GM12801 (cell line): Measurements from ENCODE around the gene TMEM150A.

ENCODE experiments used
- CTCF ChIP-seq: IDR thresholded peaks from one replicate; pipeline ENCODE4 v1.5.1; 2011; ENCODE audit warnings: control low read depth; ENCODE audit not compliant: insufficient read length; ENCODE audit errors: extremely low read depth

TMEM150A gene

DNA sequence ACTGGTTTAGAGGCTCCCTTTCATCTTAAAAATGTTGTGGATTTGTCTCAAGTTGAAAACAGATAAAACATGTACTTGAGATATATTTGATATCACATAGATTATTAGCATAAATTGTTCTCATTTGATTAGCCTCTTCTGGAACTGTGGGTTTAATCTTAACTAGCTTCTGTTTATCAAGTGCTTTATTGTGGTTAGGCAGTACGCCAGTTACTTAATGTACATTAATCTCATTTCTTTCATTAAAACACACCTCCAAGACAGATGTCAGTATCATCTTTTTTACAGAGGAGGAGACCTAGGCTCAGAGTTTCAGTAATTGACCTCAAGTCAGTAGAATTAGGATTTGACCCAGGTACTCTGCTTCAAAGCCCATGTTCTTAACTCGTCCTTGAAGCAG lies 43.7 kb upstream of the TMEM150A start:
- no peak for TF ChIP-seq CTCF

DNA sequence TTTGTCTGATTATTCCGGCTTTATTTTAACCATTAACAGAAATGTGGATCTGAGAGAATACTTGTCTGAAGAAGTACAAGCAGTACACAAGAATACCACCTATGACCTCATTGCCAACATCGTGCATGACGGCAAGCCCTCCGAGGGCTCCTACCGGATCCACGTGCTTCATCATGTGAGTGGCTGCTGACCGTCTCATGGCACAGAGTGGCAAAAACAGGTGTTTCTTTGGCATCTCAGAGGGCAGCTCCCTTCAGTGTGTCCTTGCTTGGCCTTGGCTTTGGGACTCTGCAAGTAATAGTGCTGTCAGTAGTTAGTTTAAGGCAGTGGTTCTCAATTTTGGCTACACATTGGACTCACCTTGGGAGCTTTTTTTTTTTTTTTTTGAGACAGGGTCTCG lies 42.4 kb upstream of the TMEM150A start:
- TF ChIP-seq CTCF: no peak

- no peak for TF ChIP-seq CTCF
Measured at GRCh38 chr2:85642725-85643124, 40.2 kb upstream of the TMEM150A start.

GRCh38 chr2:85635636-85636035 lies 33.1 kb upstream of the TMEM150A start:
- TF ChIP-seq CTCF: no peak

DNA sequence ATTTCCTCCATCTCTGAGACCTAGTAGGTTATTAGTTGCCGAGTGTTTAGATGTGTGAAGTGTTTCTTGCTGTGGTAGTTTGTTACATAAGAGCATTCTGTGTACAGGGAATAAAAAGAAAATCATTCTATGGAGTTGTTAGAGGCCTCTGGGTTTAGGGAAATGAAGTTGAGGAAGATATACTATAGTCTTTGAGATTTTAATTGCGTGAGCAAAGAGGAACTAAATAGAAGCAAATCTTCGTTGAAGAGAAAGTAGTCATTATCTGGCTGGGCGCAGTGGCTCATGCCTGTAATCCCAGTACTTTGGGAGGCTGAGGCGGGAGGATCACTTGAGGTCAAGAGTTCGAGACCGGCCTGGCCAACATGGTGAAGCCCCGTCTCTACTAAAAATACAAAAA lies 32.5 kb upstream of the TMEM150A start:
- TF ChIP-seq CTCF: no peak

DNA sequence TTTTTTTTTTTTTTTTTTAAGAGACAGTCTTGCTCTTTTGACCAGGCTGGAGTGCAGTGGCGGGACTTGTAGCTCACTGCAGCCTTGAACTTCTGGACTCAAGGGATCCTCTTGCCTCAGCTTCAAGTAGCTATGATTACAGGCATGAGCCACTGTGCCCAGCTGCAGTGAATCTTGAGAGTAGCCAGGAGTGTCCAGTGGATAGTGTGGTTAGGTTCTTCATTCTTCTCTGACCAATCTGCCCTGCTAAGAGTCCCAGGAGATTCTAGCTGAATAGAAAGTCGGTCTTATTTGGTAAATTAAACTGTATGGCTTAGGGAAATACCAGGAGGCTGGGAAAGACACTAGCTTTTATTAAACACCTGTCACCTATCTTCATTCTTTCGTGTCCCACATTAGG lies 28.8 kb upstream of the TMEM150A start:
- no peak for TF ChIP-seq CTCF

- no peak for TF ChIP-seq CTCF
Measured at GRCh38 chr2:85628658-85629057, 26.2 kb upstream of the TMEM150A start.

- TF ChIP-seq CTCF: no peak
Measured at GRCh38 chr2:85623991-85624390, 21.5 kb upstream of the TMEM150A start.
